Thyroid gland (tissue), 4 donors: ENCODE data around the gene SMIM9.

Source experiments
- CTCF ChIP-seq, 6 experiments: fragments of 200-600 bp in 3 of 6; fragments of 450-650 bp in 3 of 6; sonication (generic) in 3 of 6; IDR thresholded peaks; one replicate each; pipeline ENCODE4 v1.5.1; 2016 to 2019; ENCODE audit warnings: antibody characterized with exemption in 6 of 6, mild to moderate bottlenecking in 2 of 6, inconsistent platforms in 1 of 6, moderate library complexity in 1 of 6
- POLR2A ChIP-seq, 2 donors: fragments of 450-650 bp; IDR thresholded peaks; one replicate each; pipeline ENCODE4 v1.6.1; 2017; ENCODE audit warnings: antibody characterized with exemption in 2 of 2, mild to moderate bottlenecking in 2 of 2, moderate library complexity in 1 of 2

- TF ChIP-seq CTCF (IDR thresholded peaks at IDR 0.05) (no peak), POLR2A (IDR thresholded peaks at IDR 0.05) (no peak)
Observed at GRCh38 chrX:154793084-154793795, 41.2 kb downstream of the SMIM9 start.
